ENCODE measurements around the gene CCDC15. TPM values are rescaled to one million over a fixed set of nuclear protein-coding genes. Genes with fewer than 3 reads are reported as not detected.

CCDC15 gene
- total RNA-seq, 1 experiment from 2014 or later: 2.8 TPM

DNA sequence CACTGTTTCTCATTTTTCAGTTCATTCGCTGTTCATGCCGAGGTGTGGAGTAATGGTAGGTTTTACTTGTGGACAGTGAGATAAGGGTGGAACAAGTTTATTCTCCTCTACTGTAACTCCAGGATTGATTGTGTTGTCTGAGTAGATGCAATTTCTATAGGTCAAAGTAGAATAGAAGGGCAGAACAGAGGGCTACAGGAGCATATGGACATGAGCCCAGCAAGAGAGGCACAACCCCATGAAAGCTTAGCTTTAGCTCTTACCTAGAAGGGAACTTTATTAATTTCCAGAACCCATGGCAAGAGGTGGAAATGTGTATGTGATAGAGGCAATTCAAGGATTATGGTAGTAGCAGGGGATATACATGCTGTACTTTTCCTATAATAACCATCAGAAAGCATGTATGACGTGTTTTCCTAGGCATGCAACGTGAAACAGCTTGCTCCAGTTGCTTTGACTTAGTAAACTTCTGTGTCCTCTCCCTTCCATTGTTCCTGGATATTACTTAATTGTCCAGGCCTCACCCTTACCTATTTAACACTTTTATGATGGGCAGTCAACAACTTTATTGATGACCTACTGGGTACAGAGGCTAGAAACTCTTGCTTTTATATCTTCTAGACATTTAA lies 95.3 kb downstream of the CCDC15 start:
- H3K56ac ChIP-seq (ENCODE audit: insufficient read length, low read depth, low read length): no peak overlapping the region
- no peaks in the 10 kb centered on the region for H4K20me1 ChIP-seq (ENCODE audit: control insufficient read depth, insufficient read depth, insufficient read length)

More for the DNA sequence above, 95.3 kb downstream of the CCDC15 start:
- Histone ChIP-seq H2BK15ac (ENCODE audit: low read depth, low read length) (no peak overlapping the region), H3K9me3 (ENCODE audit: control insufficient read depth, low read depth, low read length) (no peaks in the 10 kb centered on the region), H2BK12ac (ENCODE audit: insufficient read length, low read depth, low read length) (no peak overlapping the region), H3T11ph (ENCODE audit: low read length) (no peak overlapping the region), H3K4me2 (ENCODE audit: insufficient read depth, insufficient read length, low read length) (no peak overlapping the region), H3K9ac (ENCODE audit: extremely low read depth, insufficient read length, low read length) (no peak overlapping the region), H3K4ac (ENCODE audit: low read depth, low read length) (no peak overlapping the region), H2BK20ac (ENCODE audit: low read depth, low read length, poor library complexity, severe bottlenecking) (no peak overlapping the region), H3K18ac (ENCODE audit: insufficient read length, low read depth, low read length) (no peak overlapping the region), H2AFZ (ENCODE audit: low read length) (no peak overlapping the region), H3K27me3 (ENCODE audit: insufficient read depth, low read length) (no peaks in the 10 kb centered on the region), H4K91ac (ENCODE audit: insufficient read length, low read depth, low read length) (no peak overlapping the region), H2BK120ac (ENCODE audit: low read depth, low read length, poor library complexity, severe bottlenecking) (no peak overlapping the region), H3K79me2 (ENCODE audit: insufficient read depth, low read length) (no peaks in the 10 kb centered on the region), H2BK5ac (ENCODE audit: insufficient read length, low read length) (no peak overlapping the region), H3K23ac (ENCODE audit: insufficient read length, low read depth, low read length) (no peak overlapping the region), H3K23me2 (ENCODE audit: insufficient read length, low read depth, low read length, poor library complexity, severe bottlenecking) (no peaks in the 10 kb centered on the region), H3K79me1 (ENCODE audit: insufficient read depth, low read depth, low read length, poor library complexity, severe bottlenecking) (no peaks in the 10 kb centered on the region), H3K4me1 (ENCODE audit: insufficient read depth, low read length) (no peaks in the 10 kb centered on the region), H4K5ac (ENCODE audit: insufficient read length, low read depth, low read length) (no peak overlapping the region), H3K27ac (ENCODE audit: insufficient read length, low read depth, low read length) (no peak overlapping the region), H3K14ac (ENCODE audit: insufficient read depth, low read length) (no peak overlapping the region), H2AK5ac (ENCODE audit: insufficient read length, low read length) (no peak overlapping the region), H4K8ac (replicated peaks; ENCODE audit: insufficient read length, low read depth, low read length) (no peak overlapping the region)
- H3K9me3 Mint-ChIP-seq: peaks cover 0 to 8% of the 10 kb centered on the region in 2 experiments; a peak in 3 of 5 replicates
- no peak for DNase-seq
- no peaks in the 10 kb centered on the region for H3K4me1 Mint-ChIP-seq
- no peak overlapping the region for H3K4me3 Mint-ChIP-seq
- TF ChIP-seq CTCF (conservative IDR thresholded peaks at IDR 0.05): no peak
- H3K36me3 Mint-ChIP-seq (ENCODE audit: insufficient read depth in 1 of 3, low read depth in 3 of 3): peaks cover 0 to 5% (median 3%) of the 10 kb centered on the region in 3 experiments; a peak in 3 of 7 replicates
- WGBS (ENCODE audit: extremely low coverage, insufficient read length, low lambda C conversion rate): no CpG with 5 or more reads among the region's 4 CpGs
- H3K27me3 Mint-ChIP-seq (ENCODE audit: low read depth): no peaks in the 10 kb centered on the region
- no peak overlapping the region for H3K27ac Mint-ChIP-seq
